Trophoblast cell (in vitro differentiated cells and primary cell): ENCODE data around the gene ITFG1.

Experiments
- DNase-seq, 2 donors: peaks; one replicate each; pipeline ENCODE4 v3.0.0-alpha.2; 2016
- H2AFZ ChIP-seq: 2 replicates; pipeline ENCODE4 v1.6.1; 2013; ENCODE audit warnings: low read length, moderate library complexity, mild to moderate bottlenecking; ENCODE audit not compliant: insufficient read depth, poor library complexity
- H2AK5ac ChIP-seq: 2 replicates; pipeline ENCODE4 v1.6.1; 2013; ENCODE audit warnings: mild to moderate bottlenecking, low read length
- H2BK120ac ChIP-seq: 2 replicates; pipeline ENCODE4 v1.6.1; 2013; ENCODE audit warnings: low read length, mild to moderate bottlenecking, moderate library complexity; ENCODE audit not compliant: insufficient read depth, poor library complexity
- H2BK12ac ChIP-seq: 2 replicates; pipeline ENCODE4 v1.6.1; 2013; ENCODE audit warnings: mild to moderate bottlenecking, low read length, moderate library complexity
- H2BK5ac ChIP-seq: 2 replicates; pipeline ENCODE4 v1.6.1; 2013; ENCODE audit warnings: low read length, low read depth, moderate library complexity, mild to moderate bottlenecking; ENCODE audit not compliant: poor library complexity
- H3K14ac ChIP-seq: 2 replicates; pipeline ENCODE4 v1.6.1; 2013; ENCODE audit warnings: mild to moderate bottlenecking, low read length
- H3K18ac ChIP-seq: 2 replicates; pipeline ENCODE4 v1.6.1; 2013; ENCODE audit warnings: mild to moderate bottlenecking, low read length
- H3K23ac ChIP-seq: 2 replicates; pipeline ENCODE4 v1.6.1; 2013; ENCODE audit warnings: low read length
- H3K27ac ChIP-seq: 2 replicates; pipeline ENCODE4 v1.5.1; 2013; ENCODE audit warnings: low read depth, mild to moderate bottlenecking, inconsistent platforms, low read length, moderate library complexity
- H3K27me3 ChIP-seq: 2 replicates; pipeline ENCODE4 v1.6.1; 2013; ENCODE audit warnings: inconsistent platforms, mild to moderate bottlenecking, low read length, moderate library complexity; ENCODE audit not compliant: insufficient read depth
- H3K36me3 ChIP-seq, 2 experiments: 1 replicate in 1 of 2; 2 replicates in 1 of 2; pipeline ENCODE4 v1.6.1; 2013; ENCODE audit warnings: low read length in 2 of 2, mild to moderate bottlenecking in 2 of 2, moderate library complexity in 1 of 2; ENCODE audit not compliant: insufficient read depth in 2 of 2, control insufficient read depth in 1 of 2
- H3K4ac ChIP-seq: 2 replicates; pipeline ENCODE4 v1.6.1; 2013; ENCODE audit warnings: low read depth, mild to moderate bottlenecking, low read length, moderate library complexity
- H3K4me1 ChIP-seq, 2 experiments: 1 replicate in 1 of 2; 2 replicates in 1 of 2; pipeline ENCODE4 v1.6.1; 2013; ENCODE audit warnings: low read length in 2 of 2, mild to moderate bottlenecking in 2 of 2, moderate library complexity in 1 of 2; ENCODE audit not compliant: insufficient read depth in 2 of 2, control insufficient read depth in 1 of 2
- H3K4me2 ChIP-seq: 2 replicates; pipeline ENCODE4 v1.6.1; 2013; ENCODE audit warnings: inconsistent platforms, mild to moderate bottlenecking, low read length, moderate library complexity
- H3K4me3 ChIP-seq: 2 replicates; pipeline ENCODE4 v1.5.1; 2013; ENCODE audit warnings: mild to moderate bottlenecking, low read depth, low read length, inconsistent platforms
- H3K79me1 ChIP-seq: one replicate; pipeline ENCODE4 v1.6.1; 2013; ENCODE audit warnings: low read length
- H3K79me2 ChIP-seq: 2 replicates; pipeline ENCODE4 v1.6.1; 2013; ENCODE audit warnings: low read length, mild to moderate bottlenecking; ENCODE audit not compliant: control insufficient read depth, insufficient read depth, poor library complexity
- H3K9ac ChIP-seq: 2 replicates; pipeline ENCODE4 v1.6.1; 2013; ENCODE audit warnings: mild to moderate bottlenecking, low read length
- H3K9me3 ChIP-seq: 2 replicates; pipeline ENCODE4 v1.6.1; 2013; ENCODE audit warnings: low read depth, mild to moderate bottlenecking, control low read depth, inconsistent platforms, low read length; ENCODE audit not compliant: insufficient read depth
- H4K12ac ChIP-seq: 2 replicates; pipeline ENCODE4 v1.6.1; 2013; ENCODE audit warnings: low read depth, mild to moderate bottlenecking, low read length, moderate library complexity
- H4K8ac ChIP-seq: 2 replicates; pipeline ENCODE4 v1.6.1; 2013; ENCODE audit warnings: low read depth, mild to moderate bottlenecking, low read length, moderate library complexity
- H4K91ac ChIP-seq: one replicate; pipeline ENCODE4 v1.6.1; 2013; ENCODE audit warnings: low read depth, mild to moderate bottlenecking, low read length, moderate library complexity
- WGBS: extraction: QIAGEN DNeasy Blood & Tissue Kit; methylation state at CpG from one replicate; pipeline ENCODE4 v1.1.7; 2013; ENCODE audit warnings: missing lambda C conversion rate; ENCODE audit not compliant: insufficient read length, insufficient coverage; ENCODE audit errors: extremely low coverage; 5-methylcytosine and 5-hydroxymethylcytosine counted together

Gene ITFG1

GRCh38 chr16:47386201-47386718, 74.6 kb downstream of the ITFG1 start:
- no peak overlapping the region for H3K4ac ChIP-seq
- no peak overlapping the region for H3K4me2 ChIP-seq
- peaks cover 2% of the 10 kb centered on the region for H3K79me1 ChIP-seq
- H2BK12ac ChIP-seq, result no peak overlapping the region
- no CpG with 5 or more reads among the region's 5 CpGs for WGBS
- no peaks in the 10 kb centered on the region for H3K9me3 ChIP-seq
- H3K14ac ChIP-seq, result no peak overlapping the region
- DNase-seq, result no peak
- H3K4me1 ChIP-seq, result peaks cover 7 to 9% of the 10 kb centered on the region in 2 experiments
- no peak overlapping the region for H3K23ac ChIP-seq
- no peaks in the 10 kb centered on the region for H3K36me3 ChIP-seq
- H2AFZ ChIP-seq, result no peak overlapping the region
- no peak overlapping the region for H2BK5ac ChIP-seq
- H4K8ac ChIP-seq, result no peak overlapping the region
- H4K12ac ChIP-seq, result no peak overlapping the region
- H2BK120ac ChIP-seq, result no peak overlapping the region
- no peak overlapping the region for H3K9ac ChIP-seq
- H3K4me3 ChIP-seq, result no peak overlapping the region
- H3K79me2 ChIP-seq, result no peaks in the 10 kb centered on the region
- H3K18ac ChIP-seq, result no peak overlapping the region
- H4K91ac ChIP-seq, result no peak overlapping the region
- H3K27me3 ChIP-seq, result no peaks in the 10 kb centered on the region
- H3K27ac ChIP-seq, result peak overlapping the region; percentile 16
- no peak overlapping the region for H2AK5ac ChIP-seq

GRCh38 chr16:47382362-47382761, 78.5 kb downstream of the ITFG1 start:
- DNase-seq, result no peak
- Histone ChIP-seq H3K14ac (no peak overlapping the region), H2BK120ac (no peak overlapping the region), H3K9ac (no peak overlapping the region), H2BK12ac (no peak overlapping the region), H4K12ac (no peak overlapping the region), H3K4ac (no peak overlapping the region), H3K4me2 (no peak overlapping the region), H3K79me2 (no peaks in the 10 kb centered on the region), H3K79me1 (peaks cover 4% of the 10 kb centered on the region), H3K4me3 (no peak overlapping the region), H3K18ac (no peak overlapping the region), H3K36me3 (no peaks in the 10 kb centered on the region), H3K9me3 (no peaks in the 10 kb centered on the region), H3K4me1 (peaks cover 5 to 6% of the 10 kb centered on the region in 2 experiments), H3K27me3 (no peaks in the 10 kb centered on the region), H4K91ac (no peak overlapping the region), H2AK5ac (no peak overlapping the region), H4K8ac (no peak overlapping the region), H2AFZ (no peak overlapping the region), H3K27ac (no peak overlapping the region), H3K23ac (no peak overlapping the region), H2BK5ac (no peak overlapping the region)
- no CpG with 5 or more reads among the region's 5 CpGs for WGBS

DNA sequence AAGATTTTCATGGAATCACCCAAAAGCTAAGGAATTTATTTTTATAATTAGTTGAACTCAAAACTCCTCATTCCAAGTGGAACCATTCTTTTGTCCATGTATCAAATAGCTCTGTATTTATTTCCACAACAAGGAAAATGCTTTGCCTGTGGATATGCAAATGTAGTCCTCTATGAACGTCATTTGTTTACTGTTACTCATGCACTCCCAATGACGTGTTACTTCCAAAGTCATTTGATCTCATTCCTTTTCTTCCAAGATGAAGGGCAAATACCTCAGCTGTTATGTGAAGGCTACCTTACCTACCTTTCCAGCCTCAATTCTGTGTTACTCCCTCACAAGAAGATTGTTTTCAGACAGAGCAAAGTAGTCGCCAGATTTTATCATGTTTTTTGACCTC, 83.7 kb downstream of the ITFG1 start:
- H2AK5ac ChIP-seq, result no peak overlapping the region
- H3K27ac ChIP-seq, result no peak overlapping the region
- H3K79me1 ChIP-seq, result peaks cover 3% of the 10 kb centered on the region
- no peak overlapping the region for H4K8ac ChIP-seq
- WGBS, result no CpG with 5 or more reads among the region's 3 CpGs
- H3K27me3 ChIP-seq, result no peaks in the 10 kb centered on the region
- no peak overlapping the region for H3K4ac ChIP-seq
- peaks cover 0 to 2% of the 10 kb centered on the region in 2 experiments for H3K36me3 ChIP-seq
- no peak overlapping the region for H3K23ac ChIP-seq
- H3K18ac ChIP-seq, result no peak overlapping the region
- H3K79me2 ChIP-seq, result no peaks in the 10 kb centered on the region
- H2BK5ac ChIP-seq, result no peak overlapping the region
- no peaks in the 10 kb centered on the region for H3K9me3 ChIP-seq
- no peak overlapping the region for H3K4me2 ChIP-seq
- no peak overlapping the region for H2BK12ac ChIP-seq
- H3K4me1 ChIP-seq, result no peaks in the 10 kb centered on the region
- no peak overlapping the region for H3K4me3 ChIP-seq
- H2AFZ ChIP-seq, result no peak overlapping the region
- no peak overlapping the region for H3K14ac ChIP-seq
- H2BK120ac ChIP-seq, result no peak overlapping the region
- DNase-seq, result peak in 1 of 2 donors; percentile 85
- H3K9ac ChIP-seq, result no peak overlapping the region
- no peak overlapping the region for H4K91ac ChIP-seq
- no peak overlapping the region for H4K12ac ChIP-seq

GRCh38 chr16:47375423-47375822, 85.4 kb downstream of the ITFG1 start:
- no peaks in the 10 kb centered on the region for H3K79me2 ChIP-seq
- H3K9me3 ChIP-seq, result no peaks in the 10 kb centered on the region
- no peak overlapping the region for H4K8ac ChIP-seq
- no peak overlapping the region for H2AK5ac ChIP-seq
- H3K36me3 ChIP-seq, result peaks cover 0 to 2% of the 10 kb centered on the region in 2 experiments
- no peak overlapping the region for H3K4ac ChIP-seq
- H2BK5ac ChIP-seq, result no peak overlapping the region
- H3K23ac ChIP-seq, result no peak overlapping the region
- no peak overlapping the region for H3K4me2 ChIP-seq
- peaks cover 3% of the 10 kb centered on the region for H3K79me1 ChIP-seq
- no peak overlapping the region for H2BK120ac ChIP-seq
- H2BK12ac ChIP-seq, result no peak overlapping the region
- no peak overlapping the region for H3K14ac ChIP-seq
- H3K4me1 ChIP-seq, result no peaks in the 10 kb centered on the region
- WGBS, result no CpG with 5 or more reads among the region's 1 CpG
- no peak overlapping the region for H3K4me3 ChIP-seq
- no peak overlapping the region for H2AFZ ChIP-seq
- DNase-seq, result no peak
- H3K27me3 ChIP-seq, result no peaks in the 10 kb centered on the region
- no peak overlapping the region for H3K9ac ChIP-seq
- H4K12ac ChIP-seq, result no peak overlapping the region
- H3K18ac ChIP-seq, result no peak overlapping the region
- H3K27ac ChIP-seq, result no peak overlapping the region
- H4K91ac ChIP-seq, result no peak overlapping the region
